IMR-90 (cell line): ENCODE data around the gene LMOD1.

ENCODE experiments used
- BHLHE40 ChIP-seq: fragments of 150-350 bp; IDR thresholded peaks from 2 replicates; pipeline ENCODE4 v1.6.1; 2016; ENCODE audit warnings: mild to moderate bottlenecking, low read depth, low read length
- CEBPB ChIP-seq: IDR thresholded peaks from 2 replicates; pipeline ENCODE4 v1.6.1; 2012; ENCODE audit warnings: low read depth, low read length, improper control_type of control experiment
- CHD1 ChIP-seq: IDR thresholded peaks from 2 replicates; pipeline ENCODE4 v1.6.1; 2012; ENCODE audit warnings: low read depth, low read length, improper control_type of control experiment
- CTCF ChIP-seq: conservative IDR thresholded peaks from 2 replicates; pipeline ENCODE4 v1.5.1; 2012; ENCODE audit warnings: mild to moderate bottlenecking, low read depth, low read length, improper control_type of control experiment
- ELK1 ChIP-seq: fragments of 150-350 bp; IDR thresholded peaks from 2 replicates; pipeline ENCODE4 v1.6.1; 2016; ENCODE audit warnings: low read depth, mild to moderate bottlenecking, low read length, moderate library complexity, borderline replicate concordance
- FOS ChIP-seq: fragments of 150-350 bp; IDR thresholded peaks from 2 replicates; pipeline ENCODE4 v1.6.1; 2016; ENCODE audit warnings: low read depth, low read length
- MAFK ChIP-seq: IDR thresholded peaks from 2 replicates; pipeline ENCODE4 v1.6.1; 2012; ENCODE audit warnings: low read depth, low read length, improper control_type of control experiment
- MAZ ChIP-seq: IDR thresholded peaks from 2 replicates; pipeline ENCODE4 v1.6.1; 2012; ENCODE audit warnings: low read depth, mild to moderate bottlenecking, low read length, improper control_type of control experiment, moderate library complexity, borderline replicate concordance
- NFE2L2 ChIP-seq: fragments of 150-350 bp; IDR thresholded peaks from 2 replicates; pipeline ENCODE4 v1.6.1; 2016; ENCODE audit warnings: low read depth, mild to moderate bottlenecking, low read length
- POLR2A ChIP-seq: IDR thresholded peaks from 2 replicates; pipeline ENCODE4 v1.6.1; 2012; ENCODE audit warnings: mild to moderate bottlenecking, low read depth, low read length
- RAD21 ChIP-seq: IDR thresholded peaks from 2 replicates; pipeline ENCODE4 v1.6.1; 2012; ENCODE audit warnings: low read length, improper control_type of control experiment
- RFX5 ChIP-seq: IDR thresholded peaks from 2 replicates; pipeline ENCODE4 v1.8.0; 2012; ENCODE audit warnings: low read depth, mild to moderate bottlenecking, low read length, moderate library complexity
- SMC3 ChIP-seq: fragments of 150-350 bp; IDR thresholded peaks from 2 replicates; pipeline ENCODE4 v1.6.1; 2016; ENCODE audit warnings: low read depth, mild to moderate bottlenecking, antibody characterized with exemption, low read length, moderate library complexity
- USF2 ChIP-seq: fragments of 150-350 bp; IDR thresholded peaks from 2 replicates; pipeline ENCODE4 v1.6.1; 2017; ENCODE audit warnings: mild to moderate bottlenecking, antibody characterized with exemption, low read length, low read depth

DNA sequence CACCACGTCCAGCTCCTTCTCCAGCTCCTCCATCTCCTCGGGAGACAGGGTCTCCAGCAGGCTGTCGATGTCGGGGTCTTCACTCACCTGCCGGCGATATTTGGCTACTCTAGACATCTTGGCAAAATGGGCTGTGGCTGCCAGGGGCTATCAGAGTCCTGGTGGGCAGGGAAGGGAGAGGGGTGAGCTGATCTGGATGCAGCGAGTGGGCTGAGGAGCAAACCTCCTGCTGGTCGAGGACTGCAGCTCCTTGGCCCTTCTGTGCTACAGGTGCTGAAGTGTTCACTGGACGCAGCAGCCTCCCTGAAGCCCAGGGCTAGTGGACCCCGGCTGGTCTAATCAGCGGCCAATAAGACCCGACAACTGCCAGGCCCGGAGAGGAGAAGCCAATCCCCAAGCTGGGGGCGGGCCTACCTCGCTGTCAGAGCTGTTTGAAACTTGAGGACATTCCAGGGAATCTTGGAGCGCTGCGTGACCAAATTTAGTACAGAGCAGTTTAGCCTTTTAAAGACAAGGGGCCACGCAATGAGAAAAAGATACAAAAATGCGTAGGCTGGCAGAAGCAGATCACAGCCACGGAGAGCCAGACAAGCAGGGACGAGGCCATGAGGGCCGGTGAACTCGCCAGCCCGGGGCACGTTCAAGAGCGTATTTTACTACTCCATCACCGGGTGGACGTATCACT is at the start of gene LMOD1:
- TF ChIP-seq MAZ (peak; percentile 59; the same call in 1 of the 2 replicates), CTCF (no peak; the same call in 1 of the 2 replicates), ELK1 (no peak), POLR2A (peak; percentile 88), RFX5 (no peak), FOS (no peak), SMC3 (no peak), BHLHE40 (peak; percentile 61; the same call in 1 of the 2 replicates), USF2 (peak; percentile 38; the same call in 1 of the 2 replicates), CHD1 (no peak), RAD21 (no peak), MAFK (no peak), CEBPB (no peak; the same call in 1 of the 2 replicates), NFE2L2 (no peak)
